T-helper 17 cell (primary cell): ENCODE data around the gene TMEM200A. TPM values are rescaled to one million over a fixed set of nuclear protein-coding genes. Genes with fewer than 3 reads are reported as not detected.
A peak's percentile ranks its signal among the peaks of the same experiment; 100 is the strongest.

Experiments
- ATAC-seq: fragments of 150-1000 bp; cut with Tn5 transposase; 2 replicates; pipeline ENCODE4 v1.10.0; 2021; ENCODE audit warnings: mild to moderate bottlenecking, moderate library complexity
- DNase-seq, 3 donors: peaks; one replicate each; pipeline versions ENCODE4 v3.0.0 to v3.0.0-alpha.2; 2020 to 2021
- H3K9me3 ChIP-seq: one replicate; pipeline ENCODE4 v1.7.0; 2013; ENCODE audit warnings: low read length, mild to moderate bottlenecking; ENCODE audit not compliant: control insufficient read depth, poor library complexity, severe bottlenecking
- H3K27ac Mint-ChIP-seq: one replicate; pipeline ENCODE4 v1.8.0; 2022; ENCODE audit warnings: mild to moderate bottlenecking, moderate library complexity, mixed read lengths
- H3K27me3 Mint-ChIP-seq: one replicate; pipeline ENCODE4 v1.8.0; 2022; ENCODE audit warnings: mixed read lengths
- H3K36me3 Mint-ChIP-seq: one replicate; pipeline ENCODE4 v1.8.0; 2022; ENCODE audit warnings: low read depth, mixed read lengths
- H3K4me1 Mint-ChIP-seq: one replicate; pipeline ENCODE4 v1.8.0; 2022; ENCODE audit warnings: mild to moderate bottlenecking, mixed read lengths
- H3K4me3 Mint-ChIP-seq: one replicate; pipeline ENCODE4 v1.8.0; 2022; ENCODE audit warnings: mild to moderate bottlenecking, moderate library complexity, mixed read lengths
- total RNA-seq, 4 donors: library from RNA in 2 of 4; stranded (reverse) in 2 of 4; gene quantifications; one replicate each; pipeline ENCODE4 v1.2.3 and lab custom pipeline; 2022 to 2026

Gene TMEM200A
- total RNA-seq, 2 donors from 2014 or later, result 2.3 to 2.4 TPM

DNA sequence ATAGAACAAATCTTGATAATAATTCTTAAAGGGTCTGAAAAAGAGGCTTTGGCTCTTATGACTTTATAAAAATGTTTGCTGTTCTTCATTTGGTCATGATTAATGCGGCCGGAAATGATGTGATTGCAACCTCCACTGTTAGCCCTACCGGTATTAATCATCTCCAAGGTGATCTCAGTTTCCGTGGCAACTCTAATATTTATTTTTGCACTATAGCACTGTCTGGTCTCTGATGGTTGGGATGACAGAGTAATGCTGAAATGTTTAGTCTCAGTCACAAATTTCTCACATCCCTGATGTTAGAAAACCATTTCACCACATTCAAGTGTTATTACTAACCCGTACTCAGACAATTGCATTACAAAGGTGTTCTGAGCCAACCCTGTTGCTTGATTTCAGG lies 87.4 kb downstream of the TMEM200A start:
- no peaks in the 10 kb centered on the region for H3K27me3 Mint-ChIP-seq
- peaks cover 6% of the 10 kb centered on the region for H3K4me1 Mint-ChIP-seq
- H3K36me3 Mint-ChIP-seq, result no peaks in the 10 kb centered on the region
- H3K27ac Mint-ChIP-seq, result no peak overlapping the region
- ATAC-seq (peak; percentile 75), DNase-seq (no peak)
- no peak overlapping the region for H3K4me3 Mint-ChIP-seq
- H3K9me3 ChIP-seq, result no peaks in the 10 kb centered on the region

- no peak for DNase-seq
- Mint-ChIP-seq H3K4me3 (no peak overlapping the region), H3K4me1 (peaks cover 13% of the 10 kb centered on the region), H3K27me3 (peaks cover 5% of the 10 kb centered on the region), H3K27ac (no peak overlapping the region), H3K36me3 (no peaks in the 10 kb centered on the region)
- H3K9me3 ChIP-seq, result no peaks in the 10 kb centered on the region
- no peak for ATAC-seq
Measured at GRCh38 chr6:130457605-130458004, 91.8 kb downstream of the TMEM200A start.

DNA sequence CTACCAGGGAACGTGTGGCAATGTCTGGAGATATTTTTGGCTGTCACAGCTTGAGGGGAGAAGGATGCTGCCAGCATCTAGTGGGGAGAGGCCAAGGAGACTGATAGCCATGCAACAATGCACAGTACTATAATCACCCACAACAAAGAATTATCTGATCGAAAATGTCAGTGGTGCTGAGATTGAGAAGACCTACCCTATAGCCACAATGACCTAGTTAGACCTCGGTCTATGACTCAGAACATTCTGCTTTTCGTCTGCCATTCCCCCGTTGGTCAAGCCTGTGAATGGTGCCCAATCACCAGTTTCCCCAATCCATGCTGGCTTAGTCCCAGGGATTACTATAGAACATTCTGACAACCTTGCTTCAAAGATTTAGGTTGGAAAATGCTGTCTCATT lies 93.5 kb downstream of the TMEM200A start:
- no peak overlapping the region for H3K27ac Mint-ChIP-seq
- H3K36me3 Mint-ChIP-seq, result no peaks in the 10 kb centered on the region
- no peaks in the 10 kb centered on the region for H3K9me3 ChIP-seq
- DNase-seq (no peak), ATAC-seq (no peak)
- H3K27me3 Mint-ChIP-seq, result peaks cover 5% of the 10 kb centered on the region
- H3K4me3 Mint-ChIP-seq, result no peak overlapping the region
- peaks cover 13% of the 10 kb centered on the region for H3K4me1 Mint-ChIP-seq

- Mint-ChIP-seq H3K4me3 (no peak overlapping the region), H3K27me3 (peaks cover 5% of the 10 kb centered on the region), H3K4me1 (peaks cover 13% of the 10 kb centered on the region), H3K36me3 (no peaks in the 10 kb centered on the region), H3K27ac (no peak overlapping the region)
- no peaks in the 10 kb centered on the region for H3K9me3 ChIP-seq
- ATAC-seq, result no peak
- DNase-seq, result no peak
Measured at GRCh38 chr6:130460934-130461333, 95.1 kb downstream of the TMEM200A start.

GRCh38 chr6:130466052-130466747 lies 100.4 kb downstream of the TMEM200A start:
- H3K27me3 Mint-ChIP-seq, result peaks cover 10% of the 10 kb centered on the region
- H3K4me3 Mint-ChIP-seq, result no peak overlapping the region
- no peak overlapping the region for H3K27ac Mint-ChIP-seq
- DNase-seq, result no peak
- H3K36me3 Mint-ChIP-seq, result no peaks in the 10 kb centered on the region
- ATAC-seq, result no peak
- H3K9me3 ChIP-seq, result no peaks in the 10 kb centered on the region
- peaks cover 9% of the 10 kb centered on the region for H3K4me1 Mint-ChIP-seq

GRCh38 chr6:130466748-130467061 lies 100.9 kb downstream of the TMEM200A start:
- H3K27ac Mint-ChIP-seq, result no peak overlapping the region
- H3K9me3 ChIP-seq, result no peaks in the 10 kb centered on the region
- H3K27me3 Mint-ChIP-seq, result peaks cover 8% of the 10 kb centered on the region
- no peak overlapping the region for H3K4me3 Mint-ChIP-seq
- DNase-seq (no peak), ATAC-seq (no peak)
- peaks cover 6% of the 10 kb centered on the region for H3K4me1 Mint-ChIP-seq
- H3K36me3 Mint-ChIP-seq, result no peaks in the 10 kb centered on the region

DNA sequence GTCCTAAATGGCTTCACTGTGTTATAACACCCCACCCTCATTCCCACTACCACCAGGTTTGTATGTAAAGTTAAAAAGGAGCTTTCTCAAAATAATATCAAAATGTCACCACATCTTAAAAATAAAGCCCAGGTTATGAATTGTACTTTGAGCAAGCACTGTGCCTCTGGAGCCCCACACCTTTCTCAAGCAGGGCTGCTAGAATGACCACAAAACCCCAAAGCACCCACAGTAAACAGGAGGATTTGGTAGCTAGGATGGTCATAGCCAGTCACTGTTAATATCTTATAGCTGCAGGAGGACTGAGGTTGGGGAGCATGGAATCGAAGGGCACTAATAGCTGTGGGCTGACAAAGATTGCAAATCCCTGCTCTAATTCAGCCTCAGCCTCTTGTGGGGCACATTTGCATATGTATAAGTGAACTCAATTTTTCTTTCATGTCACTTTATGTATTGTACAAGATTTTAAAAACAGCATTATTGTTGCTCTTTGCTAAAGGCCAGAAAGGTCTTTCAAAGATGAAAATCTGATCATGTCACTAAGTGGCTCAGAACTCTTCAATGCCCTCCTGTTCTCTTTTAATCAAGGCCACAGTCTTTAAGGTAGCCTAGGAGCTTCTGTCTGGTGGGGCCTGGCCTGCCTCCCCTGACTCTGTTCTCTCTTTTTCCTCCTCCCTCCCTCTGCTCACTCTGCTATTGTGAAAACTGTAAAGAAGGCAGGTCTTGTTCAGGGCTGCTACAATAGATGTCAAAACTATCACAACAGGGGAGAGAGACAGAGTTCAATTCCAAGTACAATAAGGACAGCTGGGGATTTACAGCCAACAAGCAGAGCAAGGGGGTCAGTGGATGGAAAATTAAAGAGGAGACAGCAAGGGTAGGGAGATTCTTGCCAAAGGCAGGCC lies 101.6 kb downstream of the TMEM200A start:
- peaks cover 3% of the 10 kb centered on the region for H3K4me1 Mint-ChIP-seq
- ATAC-seq (no peak), DNase-seq (no peak)
- no peak overlapping the region for H3K27ac Mint-ChIP-seq
- no peak overlapping the region for H3K4me3 Mint-ChIP-seq
- no peaks in the 10 kb centered on the region for H3K9me3 ChIP-seq
- peaks cover 5% of the 10 kb centered on the region for H3K27me3 Mint-ChIP-seq
- peaks cover 3% of the 10 kb centered on the region for H3K36me3 Mint-ChIP-seq

DNA sequence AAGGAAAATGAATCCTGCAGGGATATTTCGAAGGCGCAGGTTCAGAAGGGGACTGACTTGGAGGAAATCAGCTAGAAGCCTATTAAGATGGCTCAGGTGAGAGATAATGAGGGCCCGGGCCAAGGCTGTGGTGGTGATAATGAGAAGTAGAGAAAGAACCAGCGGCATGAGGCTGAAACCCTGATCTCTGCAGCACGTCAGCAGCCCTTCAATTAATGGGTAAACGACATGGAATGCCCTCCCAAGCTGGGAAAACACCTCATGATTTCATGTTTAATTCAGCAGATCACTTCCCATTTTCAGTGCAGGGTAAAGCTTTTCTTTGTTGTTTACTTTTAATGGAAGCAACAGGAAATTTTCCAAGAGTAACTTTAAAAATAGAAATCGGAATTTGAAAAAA lies 104.9 kb downstream of the TMEM200A start:
- DNase-seq (no peak), ATAC-seq (no peak)
- H3K4me3 Mint-ChIP-seq, result no peak overlapping the region
- H3K27me3 Mint-ChIP-seq, result peaks cover 5% of the 10 kb centered on the region
- H3K9me3 ChIP-seq, result no peaks in the 10 kb centered on the region
- H3K36me3 Mint-ChIP-seq, result peaks cover 3% of the 10 kb centered on the region
- peaks cover 3% of the 10 kb centered on the region for H3K4me1 Mint-ChIP-seq
- H3K27ac Mint-ChIP-seq, result no peak overlapping the region

GRCh38 chr6:130473886-130474285 lies 108.1 kb downstream of the TMEM200A start:
- Mint-ChIP-seq H3K4me1 (no peaks in the 10 kb centered on the region), H3K27me3 (peaks cover 5% of the 10 kb centered on the region), H3K27ac (no peak overlapping the region), H3K4me3 (no peak overlapping the region), H3K36me3 (peaks cover 3% of the 10 kb centered on the region)
- H3K9me3 ChIP-seq, result no peaks in the 10 kb centered on the region
- ATAC-seq, result no peak
- DNase-seq, result no peak

GRCh38 chr6:130482645-130483390 lies 117.0 kb downstream of the TMEM200A start:
- no peak overlapping the region for H3K27ac Mint-ChIP-seq
- H3K4me1 Mint-ChIP-seq, result peaks cover 17% of the 10 kb centered on the region
- DNase-seq, result no peak
- peak overlapping the region; percentile 8 for H3K4me3 Mint-ChIP-seq
- H3K36me3 Mint-ChIP-seq, result no peaks in the 10 kb centered on the region
- H3K27me3 Mint-ChIP-seq, result no peaks in the 10 kb centered on the region
- no peaks in the 10 kb centered on the region for H3K9me3 ChIP-seq
- ATAC-seq, result no peak

DNA sequence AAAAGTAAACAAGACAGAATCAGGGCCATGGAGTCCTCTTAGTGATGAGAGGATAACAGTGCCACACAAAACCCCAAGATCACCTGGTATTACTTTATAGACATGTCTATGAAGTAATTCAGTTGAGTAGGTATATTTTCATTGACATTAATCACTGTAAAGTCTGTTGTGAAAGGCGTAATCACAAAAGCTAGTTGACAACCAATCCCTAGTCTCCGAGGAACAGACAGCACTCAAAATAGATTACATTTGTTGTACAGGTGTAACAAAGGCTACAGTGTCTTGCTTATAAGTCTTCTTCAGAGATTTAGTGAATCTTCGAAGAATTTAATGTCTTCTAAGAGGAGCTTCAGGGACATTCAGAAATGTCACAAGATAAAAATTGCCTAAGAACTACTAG lies 120.1 kb downstream of the TMEM200A start:
- no peak overlapping the region for H3K4me3 Mint-ChIP-seq
- H3K9me3 ChIP-seq, result no peaks in the 10 kb centered on the region
- DNase-seq (no peak), ATAC-seq (no peak)
- H3K36me3 Mint-ChIP-seq, result no peaks in the 10 kb centered on the region
- peaks cover 22% of the 10 kb centered on the region for H3K4me1 Mint-ChIP-seq
- no peaks in the 10 kb centered on the region for H3K27me3 Mint-ChIP-seq
- no peak overlapping the region for H3K27ac Mint-ChIP-seq

- H3K27me3 Mint-ChIP-seq, result no peaks in the 10 kb centered on the region
- H3K4me3 Mint-ChIP-seq, result no peak overlapping the region
- peaks cover 22% of the 10 kb centered on the region for H3K4me1 Mint-ChIP-seq
- ATAC-seq (no peak), DNase-seq (no peak)
- no peaks in the 10 kb centered on the region for H3K9me3 ChIP-seq
- H3K36me3 Mint-ChIP-seq, result no peaks in the 10 kb centered on the region
- H3K27ac Mint-ChIP-seq, result no peak overlapping the region
Measured at GRCh38 chr6:130486417-130486816, 120.6 kb downstream of the TMEM200A start.

GRCh38 chr6:130489514-130489913 lies 123.7 kb downstream of the TMEM200A start:
- DNase-seq (no peak), ATAC-seq (no peak)
- Mint-ChIP-seq H3K27me3 (no peaks in the 10 kb centered on the region), H3K36me3 (peaks cover 2% of the 10 kb centered on the region), H3K4me3 (no peak overlapping the region), H3K27ac (no peak overlapping the region), H3K4me1 (peaks cover 9% of the 10 kb centered on the region)
- H3K9me3 ChIP-seq, result no peaks in the 10 kb centered on the region
